ENCODE results near the gene DOK6. TPM values are rescaled to one million over a fixed set of nuclear protein-coding genes. Genes with fewer than 3 reads are reported as not detected.

Gene DOK6
- total and polyA plus RNA-seq, 9 of the 15 experiments (the other 6 are each of a cell fraction or from before 2014, with no cell fraction given), result not detected

DNA sequence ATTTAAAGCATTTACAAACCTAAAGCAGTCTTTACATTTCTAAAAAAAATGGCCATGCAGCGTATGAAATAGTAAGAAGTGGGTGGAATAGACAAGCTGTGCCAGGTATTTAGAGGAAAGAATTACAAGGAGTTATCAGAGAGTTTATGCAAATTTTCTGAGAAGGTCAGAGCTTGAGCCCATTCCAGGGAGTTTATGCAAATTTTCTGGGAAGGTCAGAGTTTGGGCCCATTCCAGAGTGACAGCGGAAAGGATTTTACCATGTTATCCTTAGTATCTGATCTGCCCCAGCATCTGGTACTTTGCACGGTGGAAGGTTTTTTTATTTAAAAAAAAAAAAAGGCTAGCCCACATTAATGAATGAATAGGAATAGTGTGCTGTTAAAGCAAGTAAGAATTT is 1.4 kb upstream of the DOK6 start (continued):
- TF ChIP-seq, protein P1, sequence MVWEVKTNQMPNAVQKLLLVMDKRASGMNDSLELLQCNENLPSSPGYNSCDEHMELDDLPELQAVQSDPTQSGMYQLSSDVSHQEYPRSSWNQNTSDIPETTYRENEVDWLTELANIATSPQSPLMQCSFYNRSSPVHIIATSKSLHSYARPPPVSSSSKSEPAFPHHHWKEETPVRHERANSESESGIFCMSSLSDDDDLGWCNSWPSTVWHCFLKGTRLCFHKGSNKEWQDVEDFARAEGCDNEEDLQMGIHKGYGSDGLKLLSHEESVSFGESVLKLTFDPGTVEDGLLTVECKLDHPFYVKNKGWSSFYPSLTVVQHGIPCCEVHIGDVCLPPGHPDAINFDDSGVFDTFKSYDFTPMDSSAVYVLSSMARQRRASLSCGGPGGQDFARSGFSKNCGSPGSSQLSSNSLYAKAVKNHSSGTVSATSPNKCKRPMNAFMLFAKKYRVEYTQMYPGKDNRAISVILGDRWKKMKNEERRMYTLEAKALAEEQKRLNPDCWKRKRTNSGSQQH (CRISPR knock-in tag; IDR thresholded peaks at IDR 0.05), result no peak
- TF ChIP-seq ZFP36 (IDR thresholded peaks at IDR 0.05; ENCODE audit: low read depth, low read length, partially characterized antibody), result no peak
- no peak for TF ChIP-seq ZNF436 (CRISPR knock-in tag; IDR thresholded peaks at IDR 0.05)
- TF ChIP-seq STAG1 (CRISPR knock-in tag; IDR thresholded peaks at IDR 0.05; ENCODE audit: borderline replicate concordance), result no peak
- no peak for TF ChIP-seq FOXJ3 (CRISPR knock-in tag; IDR thresholded peaks at IDR 0.05)
- TF ChIP-seq RBM14 (IDR thresholded peaks at IDR 0.05; ENCODE audit: borderline replicate concordance, insufficient read depth, low read depth, low read length), result no peak

DNA sequence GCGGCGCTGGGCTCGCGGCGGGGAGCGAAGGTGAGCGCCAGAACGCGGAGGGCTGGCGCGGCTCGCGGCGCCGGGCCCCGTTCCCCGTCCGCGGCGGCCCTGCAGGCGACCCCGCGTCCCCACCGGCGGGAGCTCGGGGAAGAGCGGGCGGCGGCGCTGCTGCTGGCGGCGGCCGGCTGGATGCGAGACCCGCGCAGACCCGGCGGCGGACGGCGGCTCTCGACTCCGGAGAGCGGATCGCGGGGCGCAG is 213 bp downstream of the DOK6 start:
- no peak overlapping the region for H3K4me3 ChIP-seq
- H3K4me2 ChIP-seq (ENCODE audit: insufficient read depth, low read length), result no peak overlapping the region
- no peaks in the 10 kb centered on the region for H3K4me1 ChIP-seq (replicated peaks in 1 of 2; ENCODE audit: control insufficient read depth in 2 of 2, insufficient read depth in 2 of 2, low read length in 2 of 2)
- DNase-seq (ENCODE audit: extremely low read depth in 1 of 4, low spot score in 3 of 4) (no peak), ATAC-seq (no peak), FAIRE-seq (no peak)
- no peak for TF ChIP-seq ATF7 (IDR thresholded peaks at IDR 0.05)
- no peak for TF ChIP-seq RBM34 (IDR thresholded peaks at IDR 0.05; ENCODE audit: borderline replicate concordance, insufficient read depth, low read length)
- TF ChIP-seq ZNF444 (CRISPR knock-in tag; IDR thresholded peaks at IDR 0.05), result no peak
- TF ChIP-seq ZNF707 (CRISPR knock-in tag; conservative IDR thresholded peaks at IDR 0.05), result no peak
- no peaks in the 10 kb centered on the region for H3K79me2 ChIP-seq (ENCODE audit: control insufficient read depth, insufficient read depth, low read length)
- H3K36me3 ChIP-seq (ENCODE audit: control insufficient read depth, insufficient read depth, low read length), result no peaks in the 10 kb centered on the region
- no peak overlapping the region for H3K9ac ChIP-seq (ENCODE audit: insufficient read depth in 1 of 2, low read depth in 2 of 2, low read length in 2 of 2)
- no peaks in the 10 kb centered on the region for H3K9me3 ChIP-seq (replicated peaks; ENCODE audit: control insufficient read depth, insufficient read depth, low read depth, low read length)
- no peak overlapping the region for H2AFZ ChIP-seq (ENCODE audit: low read depth, low read length)
- ChIA-PET POLR2A (no interaction called here), CTCF (ENCODE audit: low intra/inter-chr PET ratio) (no interaction called here)
- WGBS (ENCODE audit: insufficient coverage, low coverage, missing lambda C conversion rate), result 56% methylated on average over 5 of the region's 47 CpGs
- intact Hi-C loops (cut with micrococcal nuclease) (no loop called here), in situ Hi-C loops (cut with MboI) (no loop called here)
- BruUV-seq (replicated peaks), result no TSS peak
- H3K27me3 ChIP-seq (ENCODE audit: control insufficient read depth in 2 of 2, insufficient read depth in 2 of 2, low read length in 2 of 2), result no peaks in the 10 kb centered on the region
- H3K9me1 ChIP-seq (ENCODE audit: control insufficient read depth, insufficient read depth, low read length), result no peaks in the 10 kb centered on the region
- H4K20me1 ChIP-seq (replicated peaks; ENCODE audit: control insufficient read depth, insufficient read depth, low read length), result no peaks in the 10 kb centered on the region
- H3K27ac ChIP-seq (ENCODE audit: extremely low read depth, low read depth, low read length), result no peak overlapping the region
